GM23338 (cell line): ENCODE measurements around the gene HOXA2. TPM values are rescaled to one million over a fixed set of nuclear protein-coding genes. Genes with fewer than 3 reads are reported as not detected.

Experiments used
- ATAC-seq: fragments of 200-7000 bp; cut with Tn5 transposase; 3 replicates; pipeline ENCODE4 v1.9.1; 2020
- DNase-seq: peaks from one replicate; pipeline ENCODE4 v3.0.0-alpha.2; 2015; ENCODE audit warnings: low spot score
- H2AFZ ChIP-seq: fragments of 200-600 bp; sonication (generic); 2 replicates; pipeline ENCODE4 v1.8.0; 2016; ENCODE audit warnings: antibody characterized with exemption, mild to moderate bottlenecking, moderate library complexity
- H3F3A ChIP-seq: fragments of 200-600 bp; sonication (generic); replicated peaks from 2 replicates; pipeline ENCODE4 v1.8.0; 2017; ENCODE audit warnings: antibody characterized with exemption, mixed run types, low read depth
- H3K27ac ChIP-seq: fragments of 200-600 bp; sonication (generic); 2 replicates; pipeline ENCODE4 v1.6.1; 2016; ENCODE audit warnings: low read depth
- H3K27me3 ChIP-seq: fragments of 200-600 bp; sonication (generic); 2 replicates; pipeline ENCODE4 v1.8.0; 2016; ENCODE audit warnings: mild to moderate bottlenecking, mixed run types, moderate library complexity; ENCODE audit not compliant: insufficient read depth
- H3K36me3 ChIP-seq: fragments of 200-600 bp; sonication (generic); 2 replicates; pipeline ENCODE4 v1.8.0; 2016; ENCODE audit warnings: mild to moderate bottlenecking; ENCODE audit not compliant: insufficient read depth
- H3K4me1 ChIP-seq: fragments of 200-600 bp; sonication (generic); 2 replicates; pipeline ENCODE4 v1.8.0; 2016; ENCODE audit warnings: mild to moderate bottlenecking, moderate library complexity; ENCODE audit not compliant: insufficient read depth
- H3K4me2 ChIP-seq: fragments of 200-600 bp; sonication (generic); 2 replicates; pipeline ENCODE4 v1.7.1; 2017; ENCODE audit warnings: mixed run types
- H3K4me3 ChIP-seq: fragments of 200-600 bp; sonication (generic); 2 replicates; pipeline ENCODE4 v1.6.1; 2016; ENCODE audit warnings: mixed run types
- H3K79me2 ChIP-seq: fragments of 200-600 bp; sonication (generic); replicated peaks from 2 replicates; pipeline ENCODE4 v1.8.0; 2017; ENCODE audit warnings: mild to moderate bottlenecking; ENCODE audit not compliant: insufficient read depth
- H3K9me2 ChIP-seq: fragments of 200-600 bp; sonication (generic); 2 replicates; pipeline ENCODE4 v1.8.0; 2017; ENCODE audit not compliant: insufficient read depth
- H4K20me1 ChIP-seq: fragments of 200-600 bp; sonication (generic); replicated peaks from 2 replicates; pipeline ENCODE4 v1.8.0; 2017; ENCODE audit warnings: mild to moderate bottlenecking; ENCODE audit not compliant: insufficient read depth
- H3K27ac Mint-ChIP-seq: 2 replicates; pipeline ENCODE4 v1.8.0; 2020; ENCODE audit warnings: inconsistent platforms, mild to moderate bottlenecking, moderate library complexity, mixed read lengths
- H3K27me3 Mint-ChIP-seq: 3 replicates; pipeline ENCODE4 v1.8.0; 2022; ENCODE audit warnings: low read depth, mild to moderate bottlenecking, moderate library complexity, mixed read lengths, inconsistent platforms; ENCODE audit not compliant: insufficient read depth, poor library complexity
- H3K36me3 Mint-ChIP-seq: 3 replicates; pipeline ENCODE4 v1.8.0; 2021; ENCODE audit warnings: low read depth, mild to moderate bottlenecking, inconsistent platforms, moderate library complexity, mixed read lengths
- H3K4me1 Mint-ChIP-seq: 3 replicates; pipeline ENCODE4 v1.8.0; 2020; ENCODE audit warnings: mild to moderate bottlenecking, inconsistent platforms, mixed read lengths
- H3K4me3 Mint-ChIP-seq: 3 replicates; pipeline ENCODE4 v1.8.0; 2021; ENCODE audit warnings: moderate library complexity, mild to moderate bottlenecking, inconsistent platforms, mixed read lengths
- H3K9me3 Mint-ChIP-seq: 3 replicates; pipeline ENCODE4 v1.8.0; 2020; ENCODE audit warnings: moderate library complexity, mild to moderate bottlenecking, inconsistent platforms, mixed read lengths
- CREB1 ChIP-seq: fragments of 250-450 bp; sonication (Bioruptor Pico); IDR thresholded peaks from 2 replicates; pipeline ENCODE4 v1.5.0; 2020; ENCODE audit warnings: low read depth, mild to moderate bottlenecking, moderate library complexity
- CTCF ChIP-seq, 2 experiments: fragments of 200-600 bp in 1 of 2; sonication (generic) in 1 of 2; conservative IDR thresholded peaks; 2 replicates each; pipeline versions ENCODE4 v1.5.1 to v1.6.1; 2016 to 2017; ENCODE audit warnings: antibody characterized with exemption in 2 of 2, low read depth in 2 of 2, mild to moderate bottlenecking in 2 of 2, moderate library complexity in 1 of 2
- ETS1 ChIP-seq: IDR thresholded peaks from 2 replicates; pipeline ENCODE4 v1.6.1; 2016; ENCODE audit warnings: antibody characterized with exemption
- EZH2 ChIP-seq: fragments of 200-600 bp; sonication (generic); IDR thresholded peaks from one replicate; pipeline ENCODE4 v1.8.0; 2017; ENCODE audit warnings: antibody characterized with exemption, mild to moderate bottlenecking, low read depth; ENCODE audit not compliant: unreplicated experiment
- EZH2phosphoT487 ChIP-seq: fragments of 200-600 bp; sonication (generic); IDR thresholded peaks from one replicate; pipeline ENCODE4 v1.8.1; 2018; ENCODE audit warnings: antibody characterized with exemption; ENCODE audit not compliant: unreplicated experiment
- JUNB ChIP-seq: IDR thresholded peaks from one replicate; pipeline ENCODE4 v1.6.1; 2016; ENCODE audit warnings: antibody characterized with exemption; ENCODE audit not compliant: unreplicated experiment
- NANOG ChIP-seq: IDR thresholded peaks from 2 replicates; pipeline ENCODE4 v1.6.1; 2016; ENCODE audit warnings: antibody characterized with exemption, borderline replicate concordance
- POLR2AphosphoS5 ChIP-seq: IDR thresholded peaks from 2 replicates; pipeline ENCODE4 v1.6.1; 2016; ENCODE audit warnings: antibody characterized with exemption, low read depth
- REST ChIP-seq: IDR thresholded peaks from one replicate; pipeline ENCODE4 v1.6.1; 2018; ENCODE audit warnings: antibody characterized with exemption; ENCODE audit not compliant: unreplicated experiment
- STAT1 ChIP-seq: IDR thresholded peaks from one replicate; pipeline ENCODE4 v1.6.1; 2016; ENCODE audit warnings: antibody characterized with exemption; ENCODE audit not compliant: unreplicated experiment
- ZNF114 ChIP-seq: fragments of 250-450 bp; sonication (Bioruptor Pico); IDR thresholded peaks from 2 replicates; pipeline ENCODE4 v1.5.0; 2020; ENCODE audit warnings: mild to moderate bottlenecking, moderate library complexity
- ZNF331 ChIP-seq: fragments of 250-450 bp; sonication (Bioruptor Pico); IDR thresholded peaks from 2 replicates; pipeline ENCODE4 v1.5.0; 2020; ENCODE audit warnings: low read depth, mild to moderate bottlenecking, moderate library complexity
- ZNF462 ChIP-seq: fragments of 250-450 bp; sonication (Bioruptor Pico); IDR thresholded peaks from 2 replicates; pipeline ENCODE4 v1.5.0; 2020; ENCODE audit warnings: mild to moderate bottlenecking, moderate library complexity
- polyA plus RNA-seq: library from polyadenylated mRNA; unstranded; fragments of >200 nt; fragmentation: Nextera tagmentation; extraction: Ambion mirVana; gene quantifications from 2 replicates; pipeline ENCODE4 v1.2.1, GENCODE V29; 2016
- total RNA-seq: library from RNA; depleted of rRNA; stranded (reverse); fragments of >200 nt; shearing (Covaris generic); gene quantifications from 2 replicates; pipeline ENCODE4 v1.2.3, GENCODE V29; 2014

HOXA2 gene
- total and polyA plus RNA-seq, 2 experiments from 2014 or later, result not detected

- Histone ChIP-seq H3K36me3 (no peaks in the 10 kb centered on the region), H3F3A (no peaks in the 10 kb centered on the region), H3K4me2 (no peak overlapping the region), H3K4me3 (no peak overlapping the region), H4K20me1 (no peaks in the 10 kb centered on the region; the same call in 1 of the 2 replicates), H3K27ac (no peak overlapping the region), H3K79me2 (no peaks in the 10 kb centered on the region), H2AFZ (no peak overlapping the region), H3K4me1 (0 out of 2 replicates have a peak, but pooled peaks cover 3% of the 10 kb centered on the region), H3K9me2 (no peaks in the 10 kb centered on the region), H3K27me3 (peaks cover 17% of the 10 kb centered on the region)
- ATAC-seq (no peak), DNase-seq (no peak)
- Mint-ChIP-seq H3K9me3 (no peaks in the 10 kb centered on the region; the same call in 2 of the 3 replicates), H3K36me3 (no peaks in the 10 kb centered on the region), H3K4me1 (peaks cover 4% of the 10 kb centered on the region; the same call in 1 of the 3 replicates), H3K27me3 (peaks cover 4% of the 10 kb centered on the region), H3K4me3 (no peak overlapping the region), H3K27ac (no peak overlapping the region)
- no peak for TF ChIP-seq EZH2
- TF ChIP-seq ZNF114 (CRISPR knock-in tag), result no peak
- no peak for TF ChIP-seq POLR2AphosphoS5
- TF ChIP-seq CREB1 (CRISPR knock-in tag), result no peak
- TF ChIP-seq ETS1, result no peak
- no peak for TF ChIP-seq REST
- TF ChIP-seq CTCF (conservative IDR thresholded peaks at IDR 0.05; ENCODE audit: low read depth in 2 of 2), result no peak
- TF ChIP-seq ZNF462 (CRISPR knock-in tag), result no peak
- TF ChIP-seq STAT1, result no peak
- no peak for TF ChIP-seq NANOG
- no peak for TF ChIP-seq EZH2phosphoT487
- no peak for TF ChIP-seq ZNF331 (CRISPR knock-in tag)
- no peak for TF ChIP-seq JUNB
Observed at GRCh38 chr7:27079234-27079975, 23.1 kb downstream of the HOXA2 start.
